ENCODE measurements around the gene LEFTY1.

DNA sequence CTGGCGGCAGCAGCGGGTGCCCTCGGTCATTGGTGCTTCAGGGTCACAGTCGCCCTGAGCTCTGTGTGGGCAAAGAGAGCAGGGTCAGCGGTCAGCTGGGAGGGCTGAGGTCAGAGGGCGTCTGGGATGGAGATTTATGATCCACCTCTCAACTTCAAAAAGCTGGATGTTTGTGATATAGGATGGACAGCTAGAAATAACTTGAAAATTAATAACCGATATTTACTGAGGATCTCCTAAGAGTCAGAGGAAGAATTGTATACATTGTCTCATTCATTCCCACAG, 2.0 kb downstream of the LEFTY1 start:
- TF ChIP-seq, protein P1, sequence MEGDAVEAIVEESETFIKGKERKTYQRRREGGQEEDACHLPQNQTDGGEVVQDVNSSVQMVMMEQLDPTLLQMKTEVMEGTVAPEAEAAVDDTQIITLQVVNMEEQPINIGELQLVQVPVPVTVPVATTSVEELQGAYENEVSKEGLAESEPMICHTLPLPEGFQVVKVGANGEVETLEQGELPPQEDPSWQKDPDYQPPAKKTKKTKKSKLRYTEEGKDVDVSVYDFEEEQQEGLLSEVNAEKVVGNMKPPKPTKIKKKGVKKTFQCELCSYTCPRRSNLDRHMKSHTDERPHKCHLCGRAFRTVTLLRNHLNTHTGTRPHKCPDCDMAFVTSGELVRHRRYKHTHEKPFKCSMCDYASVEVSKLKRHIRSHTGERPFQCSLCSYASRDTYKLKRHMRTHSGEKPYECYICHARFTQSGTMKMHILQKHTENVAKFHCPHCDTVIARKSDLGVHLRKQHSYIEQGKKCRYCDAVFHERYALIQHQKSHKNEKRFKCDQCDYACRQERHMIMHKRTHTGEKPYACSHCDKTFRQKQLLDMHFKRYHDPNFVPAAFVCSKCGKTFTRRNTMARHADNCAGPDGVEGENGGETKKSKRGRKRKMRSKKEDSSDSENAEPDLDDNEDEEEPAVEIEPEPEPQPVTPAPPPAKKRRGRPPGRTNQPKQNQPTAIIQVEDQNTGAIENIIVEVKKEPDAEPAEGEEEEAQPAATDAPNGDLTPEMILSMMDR (conservative IDR thresholded peaks at IDR 0.05; ENCODE audit: low read depth, low read length), result no peak
- TF ChIP-seq EZH2phosphoT487 (IDR thresholded peaks at IDR 0.05; ENCODE audit: borderline replicate concordance, low read length), result no peak
- TF ChIP-seq EZH2 (IDR thresholded peaks at IDR 0.05; ENCODE audit: low read length, unreplicated experiment), result no peak
